C1 segment of cervical spinal cord (tissue), 14 donors: Measurements from ENCODE around the gene STXBP5L.
"Not testable (repeated sequence)": the region's sequence is repeated elsewhere in the genome, so short reads cannot be mapped to it uniquely, and the experiment has no call there.

Experiments
- DNase-seq, 14 donors: peaks; one replicate each; lab custom pipeline; 2025; lab: John Stamatoyannopoulos, UW

STXBP5L gene

DNA sequence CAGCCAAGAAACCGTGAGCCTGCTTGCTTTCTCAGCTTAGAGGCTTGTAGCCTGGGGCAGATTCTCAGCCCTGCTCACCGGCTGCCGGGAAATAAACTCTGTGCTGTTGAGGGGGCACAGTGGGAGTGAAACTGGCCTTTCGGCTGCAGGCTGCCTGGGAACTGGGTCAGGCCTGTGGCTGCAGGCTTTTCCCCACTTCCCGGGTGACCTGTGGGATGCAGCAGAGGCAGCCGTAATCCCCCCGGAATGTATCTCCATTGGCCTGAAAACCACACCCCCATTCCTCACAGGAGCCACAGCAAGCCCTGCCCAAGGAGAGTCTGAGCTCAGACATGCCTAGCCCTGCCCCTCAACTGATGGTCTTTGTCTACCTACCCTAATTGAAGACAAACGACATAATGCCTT is 110.9 kb downstream of the STXBP5L start:
- no peak for DNase-seq

DNA sequence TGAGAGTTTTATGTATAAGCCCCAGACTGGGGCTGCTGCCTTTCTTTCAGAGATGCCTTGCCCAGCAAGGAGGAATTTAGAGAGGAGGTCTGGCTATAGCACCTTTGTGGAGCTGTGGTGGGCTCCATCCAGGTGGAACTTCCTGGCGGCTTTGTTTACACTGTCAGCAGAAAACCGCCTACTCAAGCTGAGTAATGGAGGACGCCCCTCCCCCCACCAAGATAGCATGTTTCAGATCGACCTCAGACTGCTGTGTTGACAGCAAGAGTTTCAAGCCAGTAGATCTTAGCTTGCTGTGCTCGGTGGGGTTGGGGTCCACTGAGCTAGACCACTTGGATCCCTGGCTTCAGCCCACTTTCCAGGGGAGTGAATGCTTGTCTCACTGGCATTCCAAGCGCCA is 155.6 kb downstream of the STXBP5L start:
- no peak for DNase-seq

DNA sequence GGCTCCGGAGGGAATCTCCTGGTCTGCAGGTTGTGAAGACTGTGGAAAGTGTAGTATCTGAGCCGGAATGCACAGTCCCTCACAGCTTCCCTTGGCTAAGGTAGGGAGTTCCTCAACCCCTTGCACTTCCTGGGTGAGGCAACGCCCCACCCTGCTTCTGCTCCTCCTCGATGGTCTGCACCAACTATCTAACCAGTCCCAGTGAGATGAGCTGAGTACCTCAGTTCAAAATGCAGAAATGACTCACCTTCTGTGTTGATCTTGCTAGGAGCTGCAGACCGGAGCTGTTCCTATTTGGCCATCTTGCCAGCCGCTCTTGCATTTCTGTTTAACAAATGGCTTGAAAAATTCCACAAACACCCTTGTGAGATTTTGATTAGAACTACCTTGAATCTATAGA is 156.1 kb downstream of the STXBP5L start:
- DNase-seq: no peak

DNA sequence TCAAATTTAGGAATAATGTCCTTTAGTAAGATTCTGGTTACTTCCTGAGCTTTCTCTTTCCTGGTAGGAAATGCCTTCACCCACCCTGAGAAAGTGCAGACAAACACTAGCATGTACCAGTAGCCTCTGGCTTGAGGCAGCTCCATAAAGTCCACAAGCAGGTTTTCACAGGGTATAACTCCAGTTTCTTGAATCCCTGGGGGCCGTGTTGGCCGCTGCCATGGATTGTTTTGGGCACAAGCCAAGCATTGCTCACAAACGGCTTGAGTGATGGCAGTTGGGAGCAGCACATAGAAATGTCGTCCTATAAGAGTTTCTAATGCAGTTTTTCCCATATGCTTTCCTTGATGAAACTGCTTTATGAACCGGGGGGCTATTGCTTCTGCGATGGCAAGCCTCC is 164.1 kb downstream of the STXBP5L start:
- peak in 1 of 14 donors; percentile 54 for DNase-seq

DNA sequence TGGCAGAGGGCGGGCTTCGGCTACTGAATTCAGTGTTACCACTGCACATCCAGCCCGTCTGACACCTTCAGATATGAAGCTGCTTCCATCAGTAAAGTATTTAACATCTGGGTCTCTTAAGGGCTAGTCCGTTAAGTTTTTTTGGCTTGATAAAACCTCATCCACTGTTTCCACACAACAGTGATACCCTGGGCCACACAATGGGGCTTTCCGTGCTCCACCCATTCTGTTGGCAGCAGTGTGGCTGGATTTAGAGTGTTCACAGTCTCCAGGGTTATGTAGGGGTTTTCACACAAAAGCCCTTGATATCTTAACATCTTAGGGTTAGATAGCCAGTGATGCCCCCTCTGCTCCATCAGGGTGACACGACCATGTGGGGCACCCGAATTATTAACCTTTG is 165.0 kb downstream of the STXBP5L start:
- DNase-seq: no peak

DNA sequence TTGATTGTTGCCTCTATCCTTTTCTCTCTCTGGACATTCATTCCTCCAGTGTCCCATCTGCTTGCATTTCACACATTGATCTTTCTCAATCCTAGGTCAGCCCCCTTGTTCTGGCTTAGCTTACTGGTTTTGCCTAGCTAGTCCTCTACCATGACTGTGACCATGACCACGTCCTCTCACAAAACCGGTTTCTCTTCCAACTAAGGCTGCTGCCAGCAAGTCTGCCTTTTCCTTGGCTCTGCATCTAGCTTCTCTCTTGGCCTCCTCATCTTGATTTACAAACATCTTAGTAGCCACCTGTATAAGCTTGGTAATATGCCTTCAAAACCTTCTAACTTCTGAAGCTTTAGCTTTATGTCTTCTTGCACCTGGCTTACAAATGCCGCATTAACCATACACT is 167.2 kb downstream of the STXBP5L start:
- DNase-seq: peak in 1 of 14 donors; percentile 12

DNA sequence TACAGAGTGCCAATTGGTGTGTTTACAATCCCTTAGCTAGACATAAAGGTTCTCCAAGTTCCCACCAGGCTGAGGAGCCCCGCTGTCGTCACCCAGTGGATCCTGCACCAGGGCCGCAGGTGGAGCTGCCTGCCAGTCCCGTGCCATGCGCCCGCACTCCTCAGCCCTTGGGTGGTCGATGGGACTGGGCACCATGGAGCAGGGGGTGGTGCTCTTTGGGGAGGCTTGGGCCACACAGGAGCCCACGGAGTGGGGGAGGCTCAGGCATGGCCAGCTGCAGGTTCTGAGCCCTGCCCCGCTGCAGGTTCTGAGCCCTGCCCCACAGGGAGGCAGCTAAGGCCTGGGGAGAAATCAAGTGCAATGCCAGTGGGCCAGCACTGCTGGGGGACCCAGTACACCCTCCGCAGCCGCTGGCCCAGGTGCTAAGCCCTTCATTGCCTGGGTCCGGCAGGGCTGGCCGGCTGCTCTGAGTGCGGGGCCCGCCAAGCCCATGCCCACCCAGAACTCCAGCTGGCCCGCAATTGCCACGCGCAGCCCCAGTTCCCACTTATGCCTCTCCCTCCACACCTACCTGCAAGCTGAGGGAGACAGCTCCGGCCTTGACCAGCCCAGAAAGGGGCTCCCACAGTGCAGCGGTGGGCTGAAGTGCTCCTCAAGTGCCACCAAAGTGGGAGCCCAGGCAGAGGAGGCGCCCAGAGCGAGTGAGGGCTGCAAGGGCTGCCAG is 170.5 kb downstream of the STXBP5L start:
- DNase-seq: not testable (repeated sequence)

- no peak for DNase-seq
These were observed 188.9 kb downstream of the STXBP5L start for GRCh38 chr3:121096953-121097352.

- not testable (repeated sequence) for DNase-seq
These were observed 203.1 kb downstream of the STXBP5L start for GRCh38 chr3:121111086-121111485.

DNA sequence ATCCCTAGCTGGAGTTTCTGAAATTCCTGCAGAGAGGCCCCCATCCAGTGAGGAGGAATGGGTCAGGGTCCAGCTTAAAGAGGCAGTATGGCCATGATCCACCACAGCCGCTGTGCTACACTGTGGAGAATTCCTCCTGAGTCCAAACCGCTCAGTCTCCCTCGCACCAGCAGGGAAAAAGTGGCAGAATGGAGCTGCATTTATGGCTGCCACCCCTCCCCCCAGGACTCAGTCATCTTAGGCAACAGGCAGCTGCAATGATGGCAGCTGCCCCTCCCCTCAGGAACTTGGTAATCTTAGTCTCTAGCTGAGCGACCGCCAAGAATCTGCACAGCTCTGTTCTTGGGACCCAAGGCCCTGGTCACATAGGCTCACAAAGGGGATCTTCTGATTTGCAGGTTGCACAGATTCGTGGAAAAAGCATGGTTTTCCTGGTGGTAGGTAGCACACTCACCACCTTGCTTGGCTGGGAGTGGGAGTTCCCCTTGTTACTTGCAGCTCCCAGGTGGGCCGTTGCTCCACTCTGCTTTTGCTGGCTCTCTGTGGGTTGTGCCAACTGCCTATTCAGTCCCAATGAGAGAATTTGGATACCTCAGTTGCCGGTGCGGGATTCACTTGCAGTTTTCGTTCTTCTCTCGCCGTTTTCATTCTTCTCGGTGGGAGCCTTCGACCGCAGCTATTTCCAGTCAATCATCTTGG is 204.1 kb downstream of the STXBP5L start:
- peak in 1 of 14 donors; percentile 18 for DNase-seq

DNA sequence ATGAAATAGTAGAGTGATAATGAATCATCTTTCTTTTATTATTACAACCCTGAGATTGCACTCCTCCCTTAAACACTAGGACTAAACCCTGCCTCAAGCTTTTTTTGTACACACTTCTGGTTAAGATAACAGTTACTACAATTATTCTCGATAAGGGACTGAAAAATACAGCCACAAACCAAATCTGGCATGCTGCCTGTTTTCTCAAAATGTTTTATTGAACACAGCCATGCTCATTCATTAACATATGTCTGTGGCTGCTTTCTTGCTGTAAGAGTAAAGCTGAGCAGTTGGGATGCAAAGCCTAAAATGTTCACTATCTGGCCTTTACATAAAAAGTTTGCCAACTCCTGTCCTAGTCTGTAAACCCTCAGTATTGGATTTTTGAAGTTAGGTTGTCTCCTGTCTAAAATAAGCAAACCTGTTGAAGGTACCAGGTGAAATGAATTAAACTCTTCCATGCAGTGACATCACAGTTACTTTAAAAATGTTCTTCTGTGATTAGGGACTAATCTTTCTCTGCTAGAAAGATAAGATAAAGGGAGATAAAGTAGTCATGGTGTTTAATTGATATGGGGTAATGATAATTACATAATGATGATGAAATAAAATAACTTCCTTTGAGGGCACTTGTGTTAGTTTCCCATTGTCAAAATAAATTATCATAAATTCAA is 218.2 kb downstream of the STXBP5L start:
- peak in 1 of 14 donors; percentile 30 for DNase-seq

DNA sequence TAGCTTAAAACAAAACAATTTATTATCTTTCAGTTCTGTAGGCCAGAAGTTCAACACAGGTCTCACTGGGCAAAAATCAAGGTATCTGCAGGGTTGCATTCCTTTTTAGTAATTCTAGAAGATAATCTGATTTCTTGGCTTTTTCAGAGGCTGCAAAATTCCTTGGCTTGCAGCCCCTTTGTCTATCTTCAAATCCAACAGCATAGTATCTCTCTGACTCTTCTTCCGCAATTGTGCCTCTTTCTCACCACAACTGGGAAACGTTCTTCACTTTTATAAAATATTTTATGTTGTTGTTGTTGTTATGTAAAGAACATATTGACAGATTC is 218.7 kb downstream of the STXBP5L start:
- DNase-seq: no peak

DNA sequence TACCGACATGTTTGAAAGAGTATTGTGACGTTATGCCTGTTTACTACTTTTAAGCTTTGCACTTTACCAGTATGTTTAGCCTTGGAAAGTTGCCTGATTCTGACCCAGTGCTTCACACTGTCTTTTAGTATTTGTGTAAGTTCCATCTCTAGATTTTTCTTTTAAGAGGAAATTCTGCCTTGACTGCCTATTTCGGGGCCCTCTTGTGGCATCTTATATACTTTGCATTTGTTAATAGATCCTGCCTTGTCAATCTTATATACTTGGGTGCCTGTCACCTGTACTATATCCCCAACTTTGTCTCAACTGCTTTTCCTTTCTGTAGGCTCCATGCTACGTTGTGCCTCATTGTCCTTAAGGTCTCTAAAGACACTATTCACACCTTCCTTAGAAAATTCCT is 244.6 kb downstream of the STXBP5L start:
- DNase-seq: no peak

GRCh38 chr3:121153851-121154250 is 245.8 kb downstream of the STXBP5L start:
- no peak for DNase-seq

DNA sequence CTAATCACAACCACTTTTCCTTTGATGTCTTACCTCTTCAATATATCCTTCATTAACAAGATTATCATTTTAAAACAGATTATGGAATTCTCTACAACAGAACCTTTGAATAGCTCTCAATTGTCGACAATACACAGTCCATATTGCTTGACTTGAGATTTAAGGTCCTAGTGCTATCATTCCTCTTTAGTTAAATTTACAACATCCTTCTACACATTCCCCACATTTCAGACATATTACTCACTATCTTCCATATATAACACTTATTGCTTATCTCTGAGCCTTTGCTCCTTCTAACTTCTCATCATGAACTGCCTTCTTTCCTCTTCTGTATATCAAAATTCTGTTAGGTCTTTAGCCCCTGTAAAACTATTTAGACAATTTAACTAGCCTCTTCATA is 247.0 kb downstream of the STXBP5L start:
- no peak for DNase-seq

GRCh38 chr3:121165397-121165837 is 257.4 kb downstream of the STXBP5L start:
- DNase-seq: no peak

DNA sequence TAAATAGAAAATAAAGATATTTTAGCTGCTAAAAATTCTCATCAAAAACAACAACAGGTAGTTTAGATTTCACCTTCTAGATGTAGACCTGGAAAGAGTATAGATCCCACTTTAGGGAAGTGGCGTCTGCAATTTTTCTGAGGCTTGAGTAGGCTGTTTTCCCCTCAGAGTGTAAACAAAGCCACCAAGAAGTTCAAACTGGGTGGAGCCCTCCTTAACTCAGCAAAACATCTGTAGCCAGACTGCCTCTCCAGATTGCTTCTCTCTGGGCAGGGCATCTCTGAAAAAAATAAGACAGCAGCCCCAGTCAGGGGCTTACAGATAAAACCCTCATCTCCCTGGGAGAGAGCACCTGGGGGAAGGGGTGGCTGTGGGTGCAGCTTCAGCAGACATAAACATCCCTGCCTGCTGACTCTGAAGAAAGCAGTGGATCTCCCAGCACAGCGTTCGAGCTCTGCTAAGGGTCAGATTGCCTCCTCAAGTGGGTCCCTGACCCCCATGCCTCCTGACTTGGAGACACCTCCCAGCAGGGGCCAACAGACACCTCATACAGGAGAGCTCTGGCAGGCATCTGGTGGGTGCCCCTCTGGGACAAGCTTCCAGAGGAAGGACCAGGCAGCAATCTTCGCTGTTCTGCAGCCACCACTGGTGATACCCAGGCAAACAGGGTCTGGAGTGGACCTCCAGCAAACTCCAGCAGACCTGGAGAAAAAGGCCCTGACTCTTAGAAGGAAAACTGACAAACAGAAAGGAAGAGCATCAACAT is 259.6 kb downstream of the STXBP5L start:
- DNase-seq: no peak

- DNase-seq: no peak
These were observed 267.1 kb downstream of the STXBP5L start for GRCh38 chr3:121175083-121175482.

GRCh38 chr3:121190626-121191025 is 282.6 kb downstream of the STXBP5L start:
- DNase-seq: not testable (repeated sequence)

DNA sequence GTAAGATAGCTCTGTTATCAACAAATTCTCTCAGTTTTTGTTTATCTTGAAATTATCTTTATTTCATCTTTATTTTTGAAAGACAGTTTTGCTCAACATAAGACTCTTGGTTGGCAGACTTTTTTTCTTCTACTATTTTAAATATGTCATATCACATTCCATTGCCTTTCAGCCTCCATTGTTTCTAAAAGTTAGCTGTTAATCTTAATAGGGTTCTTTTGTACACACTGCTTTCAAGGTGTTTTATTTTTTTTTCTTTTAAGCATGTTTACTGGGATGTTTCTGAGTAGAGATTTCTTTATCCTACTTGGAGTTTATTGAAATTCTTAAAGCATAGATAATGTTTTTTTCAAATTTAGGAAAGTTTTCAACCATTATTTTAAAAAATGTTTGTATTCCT is 294.6 kb downstream of the STXBP5L start:
- no peak for DNase-seq

DNA sequence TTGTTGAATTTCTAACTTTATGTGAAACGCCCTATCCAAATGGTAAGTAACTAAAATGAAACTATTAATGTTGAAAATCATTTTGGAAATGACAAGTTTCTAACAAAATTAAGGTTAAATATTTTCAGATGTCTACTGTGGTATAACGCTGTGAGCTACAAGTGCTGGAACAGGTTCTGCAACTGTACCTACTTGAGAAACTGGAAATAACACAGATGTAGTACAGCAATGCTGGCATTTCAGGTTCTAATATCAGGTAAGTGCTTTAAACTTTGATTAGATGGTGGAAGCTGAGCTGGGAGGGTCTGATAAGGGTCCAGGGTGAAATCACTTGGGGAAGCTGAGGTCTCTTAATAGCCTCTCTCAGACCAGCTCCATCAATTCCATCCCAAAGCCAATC is 315.1 kb downstream of the STXBP5L start:
- no peak for DNase-seq

- no peak for DNase-seq
These were observed 321.0 kb downstream of the STXBP5L start for GRCh38 chr3:121228971-121229370.
